ENCODE results near the gene TSPAN16. TPM values are rescaled to one million over a fixed set of nuclear protein-coding genes. Genes with fewer than 3 reads are reported as not detected.

TSPAN16 gene
- polyA plus RNA-seq, 4 donors, result not detected

- Histone ChIP-seq H3K4me1 (ENCODE audit: control insufficient read depth in 3 of 3, insufficient read depth in 2 of 3, low read depth in 1 of 3, low read length in 2 of 3) (peaks cover 0 to 5% (median 0%) of the 10 kb centered on the region in 3 donors), H3K36me3 (ENCODE audit: control insufficient read depth in 3 of 3, insufficient read depth in 2 of 3, low read depth in 1 of 3, low read length in 3 of 3) (peaks cover 0 to 50% (median 11%) of the 10 kb centered on the region in 3 donors), H3K4me3 (ENCODE audit: low read depth in 1 of 3, low read length in 3 of 3) (no peak overlapping the region), H3K27ac (ENCODE audit: low read depth in 1 of 3, low read length in 2 of 3) (no peak overlapping the region), H3K27me3 (ENCODE audit: control insufficient read depth in 3 of 3, insufficient read depth in 3 of 3, low read length in 3 of 3) (no peaks in the 10 kb centered on the region), H3K9me3 (ENCODE audit: control insufficient read depth in 2 of 2, insufficient read depth in 1 of 2, low read depth in 1 of 2, low read length in 1 of 2) (no peaks in the 10 kb centered on the region)
- DNase-seq (no peak), FAIRE-seq (no peak)
- WGBS, 3 donors, result 77 to 85% (median 83%) methylated on average over 4 to 5 of the region's 5 CpGs
Observed at GRCh38 chr19:11254666-11255065, 41.3 kb upstream of the TSPAN16 start.

GRCh38 chr19:11256189-11256588 is 39.8 kb upstream of the TSPAN16 start:
- H3K27me3 ChIP-seq (ENCODE audit: control insufficient read depth in 3 of 3, insufficient read depth in 3 of 3, low read length in 3 of 3), result no peaks in the 10 kb centered on the region
- WGBS, 3 donors, result 22 to 71% (median 51%) methylated on average over 6 to 7 of the region's 7 CpGs
- H3K27ac ChIP-seq (ENCODE audit: low read depth in 1 of 3, low read length in 2 of 3), result peak overlapping the region in 2 of 3 donors; percentile 1 to 5
- peaks cover 0 to 37% (median 8%) of the 10 kb centered on the region in 3 donors for H3K36me3 ChIP-seq (ENCODE audit: control insufficient read depth in 3 of 3, insufficient read depth in 2 of 3, low read depth in 1 of 3, low read length in 3 of 3)
- FAIRE-seq, result no peak
- H3K4me1 ChIP-seq (ENCODE audit: control insufficient read depth in 3 of 3, insufficient read depth in 2 of 3, low read depth in 1 of 3, low read length in 2 of 3), result peaks cover 0 to 5% (median 2%) of the 10 kb centered on the region in 3 donors
- H3K4me3 ChIP-seq (ENCODE audit: low read depth in 1 of 3, low read length in 3 of 3), result no peak overlapping the region
- H3K9me3 ChIP-seq (ENCODE audit: control insufficient read depth in 2 of 2, insufficient read depth in 1 of 2, low read depth in 1 of 2, low read length in 1 of 2), result no peaks in the 10 kb centered on the region
- DNase-seq, result peak in 1 of 2 donors; percentile 51

GRCh38 chr19:11257846-11258380 is 38.0 kb upstream of the TSPAN16 start:
- H3K9me3 ChIP-seq (ENCODE audit: control insufficient read depth in 2 of 2, insufficient read depth in 1 of 2, low read depth in 1 of 2, low read length in 1 of 2), result no peaks in the 10 kb centered on the region
- H3K27ac ChIP-seq (ENCODE audit: low read depth in 1 of 3, low read length in 2 of 3), result no peak overlapping the region
- 88 to 98% (median 91%) methylated on average over 3 of the region's 3 CpGs for WGBS, 3 donors
- H3K4me3 ChIP-seq (ENCODE audit: low read depth in 1 of 3, low read length in 3 of 3), result no peak overlapping the region
- no peaks in the 10 kb centered on the region for H3K27me3 ChIP-seq (ENCODE audit: control insufficient read depth in 3 of 3, insufficient read depth in 3 of 3, low read length in 3 of 3)
- DNase-seq (no peak), FAIRE-seq (no peak)
- peaks cover 0 to 13% (median 10%) of the 10 kb centered on the region in 3 donors for H3K4me1 ChIP-seq (ENCODE audit: control insufficient read depth in 3 of 3, insufficient read depth in 2 of 3, low read depth in 1 of 3, low read length in 2 of 3)
- H3K36me3 ChIP-seq (ENCODE audit: control insufficient read depth in 3 of 3, insufficient read depth in 2 of 3, low read depth in 1 of 3, low read length in 3 of 3), result peaks cover 0 to 19% (median 0%) of the 10 kb centered on the region in 3 donors

- FAIRE-seq (no peak), DNase-seq (no peak)
- Histone ChIP-seq H3K27ac (ENCODE audit: low read depth in 1 of 3, low read length in 2 of 3) (peak overlapping the region in 2 of 3 donors; percentile 50 to 70), H3K27me3 (ENCODE audit: control insufficient read depth in 3 of 3, insufficient read depth in 3 of 3, low read length in 3 of 3) (no peaks in the 10 kb centered on the region), H3K4me1 (ENCODE audit: control insufficient read depth in 3 of 3, insufficient read depth in 2 of 3, low read depth in 1 of 3, low read length in 2 of 3) (peaks cover 1 to 35% (median 10%) of the 10 kb centered on the region in 3 donors), H3K36me3 (ENCODE audit: control insufficient read depth in 3 of 3, insufficient read depth in 2 of 3, low read depth in 1 of 3, low read length in 3 of 3) (no peaks in the 10 kb centered on the region), H3K9me3 (ENCODE audit: control insufficient read depth in 2 of 2, insufficient read depth in 1 of 2, low read depth in 1 of 2, low read length in 1 of 2) (no peaks in the 10 kb centered on the region), H3K4me3 (ENCODE audit: low read depth in 1 of 3, low read length in 3 of 3) (peak overlapping the region in 2 of 3 donors; percentile 82 to 88)
- WGBS, 3 donors, result 71 to 78% (median 75%) methylated on average over 5 of the region's 5 CpGs
Observed at GRCh38 chr19:11260996-11261395, 35.0 kb upstream of the TSPAN16 start.

- H3K4me1 ChIP-seq (ENCODE audit: control insufficient read depth in 3 of 3, insufficient read depth in 2 of 3, low read depth in 1 of 3, low read length in 2 of 3), result peaks cover 5 to 35% (median 10%) of the 10 kb centered on the region in 3 donors
- H3K27me3 ChIP-seq (ENCODE audit: control insufficient read depth in 3 of 3, insufficient read depth in 3 of 3, low read length in 3 of 3), result no peaks in the 10 kb centered on the region
- DNase-seq (peak in 1 of 2 donors; percentile 43), FAIRE-seq (no peak)
- H3K9me3 ChIP-seq (ENCODE audit: control insufficient read depth in 2 of 2, insufficient read depth in 1 of 2, low read depth in 1 of 2, low read length in 1 of 2), result no peaks in the 10 kb centered on the region
- no peaks in the 10 kb centered on the region for H3K36me3 ChIP-seq (ENCODE audit: control insufficient read depth in 3 of 3, insufficient read depth in 2 of 3, low read depth in 1 of 3, low read length in 3 of 3)
- peak overlapping the region; percentile 82 to 88 (median 85) for H3K4me3 ChIP-seq (ENCODE audit: low read depth in 1 of 3, low read length in 3 of 3)
- peak overlapping the region; percentile 34 to 70 (median 50) for H3K27ac ChIP-seq (ENCODE audit: low read depth in 1 of 3, low read length in 2 of 3)
- WGBS, 3 donors, result 24 to 34% (median 24%) methylated on average over 17 to 18 of the region's 18 CpGs
Observed at GRCh38 chr19:11261431-11261970, 34.5 kb upstream of the TSPAN16 start.

- H3K27ac ChIP-seq (ENCODE audit: low read depth in 1 of 3, low read length in 2 of 3), result peak within 1 kb of the TSS; percentile 70 to 84 (median 76)
- 1 to 4% (median 1%) methylated on average over 30 to 91 of the region's 91 CpGs for WGBS, 3 donors
- H3K36me3 ChIP-seq (ENCODE audit: control insufficient read depth in 3 of 3, insufficient read depth in 2 of 3, low read depth in 1 of 3, low read length in 3 of 3), result no peaks in the 10 kb centered on the region
- FAIRE-seq, result no peak
- DNase-seq, result peak; percentile 41 to 59
- H3K27me3 ChIP-seq (ENCODE audit: control insufficient read depth in 3 of 3, insufficient read depth in 3 of 3, low read length in 3 of 3), result no peaks in the 10 kb centered on the region
- no peaks in the 10 kb centered on the region for H3K9me3 ChIP-seq (ENCODE audit: control insufficient read depth in 2 of 2, insufficient read depth in 1 of 2, low read depth in 1 of 2, low read length in 1 of 2)
- H3K4me1 ChIP-seq (ENCODE audit: control insufficient read depth in 3 of 3, insufficient read depth in 2 of 3, low read depth in 1 of 3, low read length in 2 of 3), result peaks cover 5 to 39% (median 10%) of the 10 kb centered on the region in 3 donors
- H3K4me3 ChIP-seq (ENCODE audit: low read depth in 1 of 3, low read length in 3 of 3), result peak within 1 kb of the TSS; percentile 82 to 88 (median 85)
Observed at GRCh38 chr19:11261971-11262839, 33.8 kb upstream of the TSPAN16 start, which contains the start of gene DOCK6. Gene DOCK6 (minus strand): TSS chr19:11262524. CDS start chr19:11262440, 84 bp downstream.

GRCh38 chr19:11263726-11264125 is 32.2 kb upstream of the TSPAN16 start:
- no peaks in the 10 kb centered on the region for H3K9me3 ChIP-seq (ENCODE audit: control insufficient read depth in 2 of 2, insufficient read depth in 1 of 2, low read depth in 1 of 2, low read length in 1 of 2)
- H3K4me1 ChIP-seq (ENCODE audit: control insufficient read depth in 3 of 3, insufficient read depth in 2 of 3, low read depth in 1 of 3, low read length in 2 of 3), result peaks cover 5 to 41% (median 10%) of the 10 kb centered on the region in 3 donors
- no peaks in the 10 kb centered on the region for H3K36me3 ChIP-seq (ENCODE audit: control insufficient read depth in 3 of 3, insufficient read depth in 2 of 3, low read depth in 1 of 3, low read length in 3 of 3)
- H3K27ac ChIP-seq (ENCODE audit: low read depth in 1 of 3, low read length in 2 of 3), result peak overlapping the region in 1 of 3 donors; percentile 92
- FAIRE-seq, result no peak
- DNase-seq, result no peak
- H3K27me3 ChIP-seq (ENCODE audit: control insufficient read depth in 3 of 3, insufficient read depth in 3 of 3, low read length in 3 of 3), result no peaks in the 10 kb centered on the region
- H3K4me3 ChIP-seq (ENCODE audit: low read depth in 1 of 3, low read length in 3 of 3), result no peak overlapping the region
- WGBS, 3 donors, result 89 to 94% (median 90%) methylated on average over 6 of the region's 6 CpGs

- H3K9me3 ChIP-seq (ENCODE audit: control insufficient read depth in 2 of 2, insufficient read depth in 1 of 2, low read depth in 1 of 2, low read length in 1 of 2), result no peaks in the 10 kb centered on the region
- no peaks in the 10 kb centered on the region for H3K36me3 ChIP-seq (ENCODE audit: control insufficient read depth in 3 of 3, insufficient read depth in 2 of 3, low read depth in 1 of 3, low read length in 3 of 3)
- H3K4me1 ChIP-seq (ENCODE audit: control insufficient read depth in 3 of 3, insufficient read depth in 2 of 3, low read depth in 1 of 3, low read length in 2 of 3), result peaks cover 5 to 45% (median 10%) of the 10 kb centered on the region in 3 donors
- H3K27ac ChIP-seq (ENCODE audit: low read depth in 1 of 3, low read length in 2 of 3), result peak overlapping the region; percentile 92 to 95 (median 95)
- no peak for FAIRE-seq
- no peaks in the 10 kb centered on the region for H3K27me3 ChIP-seq (ENCODE audit: control insufficient read depth in 3 of 3, insufficient read depth in 3 of 3, low read length in 3 of 3)
- H3K4me3 ChIP-seq (ENCODE audit: low read depth in 1 of 3, low read length in 3 of 3), result no peak overlapping the region
- 14 to 52% (median 35%) methylated on average over 18 to 19 of the region's 19 CpGs for WGBS, 3 donors
- DNase-seq, result peak; percentile 80 to 89
Observed at GRCh38 chr19:11264452-11265176, 31.3 kb upstream of the TSPAN16 start.

Measured in small intestine (tissue), 7 donors.